K562 (cell line): ENCODE data around the gene ECM1. TPM values are rescaled to one million over a fixed set of nuclear protein-coding genes. Genes with fewer than 3 reads are reported as not detected.

ENCODE experiments used
- ARHGAP35 ChIP-seq: fragments of 450-650 bp; IDR thresholded peaks from 2 replicates; pipeline ENCODE4 v1.6.1; 2018; ENCODE audit not compliant: partially characterized antibody
- E2F8 ChIP-seq: fragments of 450-650 bp; IDR thresholded peaks from 2 replicates; pipeline ENCODE4 v1.7.1; 2018; ENCODE audit warnings: mild to moderate bottlenecking, low read depth; ENCODE audit not compliant: partially characterized antibody
- FIP1L1 ChIP-seq: fragments of 200-400 bp; formaldehyde crosslinking; IDR thresholded peaks from 2 replicates; pipeline ENCODE4 v1.6.1; 2018; ENCODE audit warnings: mild to moderate bottlenecking, low read depth, low read length; ENCODE audit not compliant: poor library complexity, severe bottlenecking
- HBP1 ChIP-seq: fragments of 450-650 bp; formaldehyde crosslinking; IDR thresholded peaks from 2 replicates; pipeline ENCODE4 v1.4.0; 2022; ENCODE audit warnings: missing genetic modification characterization
- KAT2B ChIP-seq: IDR thresholded peaks from one replicate; pipeline ENCODE4 v1.6.1; 2012; ENCODE audit warnings: low read depth, mild to moderate bottlenecking, control low read depth, inconsistent platforms, low read length, moderate library complexity
- KDM5B ChIP-seq: fragments of 200-600 bp; sonication (generic); IDR thresholded peaks from 2 replicates; pipeline ENCODE4 v1.6.1; 2012; ENCODE audit warnings: low read depth, mild to moderate bottlenecking, moderate library complexity, low read length, control low read depth, inconsistent platforms; ENCODE audit not compliant: insufficient replicate concordance
- MBD2 ChIP-seq: sonication (generic); IDR thresholded peaks from 2 replicates; pipeline ENCODE4 v1.6.1; 2016; ENCODE audit warnings: low read depth, borderline replicate concordance
- NFIC ChIP-seq: fragments of 450-650 bp; IDR thresholded peaks from 2 replicates; pipeline ENCODE4 v1.6.1; 2017; ENCODE audit warnings: mild to moderate bottlenecking, inconsistent platforms
- NR1H2 ChIP-seq: sonication (generic); formaldehyde crosslinking; IDR thresholded peaks from 2 replicates; pipeline ENCODE4 v1.4.0; 2020; ENCODE audit warnings: mild to moderate bottlenecking, missing genetic modification reagents
- SAFB2 ChIP-seq: fragments of 200-400 bp; formaldehyde crosslinking; IDR thresholded peaks from 2 replicates; pipeline ENCODE4 v1.6.1; 2018; ENCODE audit warnings: borderline replicate concordance, low read length, low read depth, moderate library complexity; ENCODE audit not compliant: severe bottlenecking
- ZC3H11A ChIP-seq: IDR thresholded peaks from 2 replicates; pipeline ENCODE4 v1.6.1; 2012; ENCODE audit warnings: low read depth, low read length, improper control_type of control experiment
- ZNF165 ChIP-seq: fragments of 250-450 bp; sonication (Bioruptor Pico); IDR thresholded peaks from 2 replicates; pipeline ENCODE4 v1.4.0; 2020; ENCODE audit warnings: borderline replicate concordance
- ZNF512 ChIP-seq: IDR thresholded peaks from 2 replicates; pipeline ENCODE4 v1.6.1; 2016; ENCODE audit warnings: missing genetic modification characterization, missing compliant biosample characterization
- ZNF518B ChIP-seq: fragments of 250-450 bp; sonication (Bioruptor Pico); IDR thresholded peaks from 2 replicates; pipeline ENCODE4 v1.5.0; 2021; ENCODE audit warnings: mild to moderate bottlenecking, moderate library complexity
- ZNF695 ChIP-seq: fragments of 450-650 bp; formaldehyde crosslinking; IDR thresholded peaks from 2 replicates; pipeline ENCODE4 v1.4.0; 2020; ENCODE audit warnings: mild to moderate bottlenecking, moderate library complexity
- ZNF830 ChIP-seq: fragments of 250-450 bp; sonication (Bioruptor Pico); IDR thresholded peaks from 2 replicates; pipeline ENCODE4 v1.5.0; 2021; ENCODE audit warnings: mild to moderate bottlenecking
- polyA plus RNA-seq, 8 experiments: library from polyadenylated mRNA; depleted of rRNA in 4 of 8; stranded (reverse) in 5 of 8; unstranded in 3 of 8; fragments of >200 nt; fragmentation: Nextera tagmentation in 2 of 8; fragmentation: Illumina TruSeq in 1 of 8; extraction: Ambion mirVana in 2 of 8; extraction: Trizol in 1 of 8; gene quantifications; 2 replicates each; pipeline versions ENCODE4 v1.2.1 to v1.2.3, GENCODE V29; 2011 to 2014; ENCODE audit warnings: inconsistent platforms in 1 of 8, missing spikeins in 1 of 8
- total RNA-seq, 7 experiments: library from RNA; depleted of rRNA in 6 of 7; stranded (reverse); fragments of >200 nt in 6 of 7; fragmentation: Illumina TruSeq in 2 of 7; extraction: Trizol in 2 of 7; gene quantifications; 2 replicates each; pipeline versions ENCODE4 v1.2.1 to v1.2.3, GENCODE V29; 2011 to 2021; ENCODE audit warnings: low replicate concordance in 1 of 7

ECM1 gene
- total and polyA plus RNA-seq, 9 of the 15 experiments (the other 6 are each of a cell fraction or from before 2014, with no cell fraction given) = 6.6 to 52.2 (median 12.8) TPM

GRCh38 chr1:150486966-150487762 lies 20.7 kb upstream of the ECM1 start, which contains the start of gene TARS2 (continued):
- TF ChIP-seq E2F8 = peak; percentile 89
- 0 out of 2 replicates have a peak, but pooled peaks have one; percentile 38 for TF ChIP-seq HBP1
- peak; percentile 98 for TF ChIP-seq MBD2
- TF ChIP-seq ZNF695 (CRISPR knock-in tag) = no peak
- TF ChIP-seq ARHGAP35 = no peak
- no peak for TF ChIP-seq ZNF518B (CRISPR knock-in tag)
- TF ChIP-seq ZNF830 (CRISPR knock-in tag) = no peak
- TF ChIP-seq ZNF165 (CRISPR knock-in tag) = no peak; the same call in 1 of the 2 replicates
- TF ChIP-seq NFIC = peak; percentile 60
- TF ChIP-seq FIP1L1 = no peak
- TF ChIP-seq NR1H2 (CRISPR knock-in tag) = no peak
- peak; percentile 60; the same call in 1 of the 2 replicates for TF ChIP-seq ZC3H11A
- no peak for TF ChIP-seq ZNF512
- peak; percentile 83 for TF ChIP-seq KDM5B
- TF ChIP-seq KAT2B = no peak
- no peak for TF ChIP-seq SAFB2
